Measurements from ENCODE around the gene MAP3K6.
"Not testable (repeated sequence)": the region's sequence is repeated elsewhere in the genome, so short reads cannot be mapped to it uniquely, and the experiment has no call there.

Gene MAP3K6

GRCh38 chr1:27366411-27367159 is at the start of gene MAP3K6:
TSS of gene MAP3K6 (minus strand) at chr1:27366961. CDS start at chr1:27366597, 364 bp downstream.
- Histone ChIP-seq H3K4me1 (ENCODE audit: control insufficient read depth in 5 of 5, insufficient read depth in 5 of 5, low read length in 5 of 5) (peaks cover 12 to 43% (median 29%) of the 10 kb centered on the region in 5 donors), H3K9ac (ENCODE audit: low read length in 5 of 5) (peak within 1 kb of the TSS; percentile 77 to 94 (median 86)), H3K27ac (ENCODE audit: low read depth, low read length) (peak within 1 kb of the TSS; percentile 95), H3K27me3 (ENCODE audit: control insufficient read depth in 5 of 5, insufficient read depth in 4 of 5, low read length in 5 of 5) (no peaks in the 10 kb centered on the region), H3K36me3 (ENCODE audit: control insufficient read depth in 5 of 5, insufficient read depth in 5 of 5, low read length in 5 of 5) (peaks cover 0 to 33% (median 27%) of the 10 kb centered on the region in 5 donors), H3K9me3 (ENCODE audit: control insufficient read depth in 5 of 5, low read length in 5 of 5) (no peaks in the 10 kb centered on the region), H3K4me3 (ENCODE audit: low read depth in 1 of 5, low read length in 5 of 5) (peak within 1 kb of the TSS; percentile 77 to 81 (median 79))

- Histone ChIP-seq H3K4me1 (ENCODE audit: control insufficient read depth in 5 of 5, insufficient read depth in 5 of 5, low read length in 5 of 5) (peaks cover 8 to 69% (median 62%) of the 10 kb centered on the region in 5 donors), H3K27me3 (ENCODE audit: control insufficient read depth in 5 of 5, insufficient read depth in 4 of 5, low read length in 5 of 5) (no peaks in the 10 kb centered on the region), H3K9ac (ENCODE audit: low read length in 5 of 5) (peak overlapping the region in 1 of 5 donors; percentile 40), H3K9me3 (ENCODE audit: control insufficient read depth in 5 of 5, low read length in 5 of 5) (no peaks in the 10 kb centered on the region), H3K27ac (ENCODE audit: low read depth, low read length) (peak overlapping the region; percentile 64), H3K4me3 (ENCODE audit: low read depth in 1 of 5, low read length in 5 of 5) (no peak overlapping the region), H3K36me3 (ENCODE audit: control insufficient read depth in 5 of 5, insufficient read depth in 5 of 5, low read length in 5 of 5) (peaks cover 35 to 91% (median 85%) of the 10 kb centered on the region in 5 donors)
Measured at GRCh38 chr1:27414091-27414490, 47.3 kb upstream of the MAP3K6 start.

- no peak overlapping the region for H3K9ac ChIP-seq (ENCODE audit: low read length in 5 of 5)
Measured at GRCh38 chr1:27413004-27413403, 46.2 kb upstream of the MAP3K6 start.

GRCh38 chr1:27412502-27412901 is 45.7 kb upstream of the MAP3K6 start:
- Histone ChIP-seq H3K9ac (ENCODE audit: low read length in 5 of 5) (no peak overlapping the region), H3K27ac (ENCODE audit: low read depth, low read length) (peak overlapping the region; percentile 15), H3K4me3 (ENCODE audit: low read depth in 1 of 5, low read length in 5 of 5) (no peak overlapping the region), H3K9me3 (ENCODE audit: control insufficient read depth in 5 of 5, low read length in 5 of 5) (no peaks in the 10 kb centered on the region), H3K36me3 (ENCODE audit: control insufficient read depth in 5 of 5, insufficient read depth in 5 of 5, low read length in 5 of 5) (peaks cover 30 to 98% (median 90%) of the 10 kb centered on the region in 5 donors), H3K4me1 (ENCODE audit: control insufficient read depth in 5 of 5, insufficient read depth in 5 of 5, low read length in 5 of 5) (peaks cover 4 to 53% (median 46%) of the 10 kb centered on the region in 5 donors), H3K27me3 (ENCODE audit: control insufficient read depth in 5 of 5, insufficient read depth in 4 of 5, low read length in 5 of 5) (no peaks in the 10 kb centered on the region)

More at GRCh38 chr1:27413004-27413403, 46.2 kb upstream of the MAP3K6 start:
- peak overlapping the region; percentile 64 for H3K27ac ChIP-seq (ENCODE audit: low read depth, low read length)
- no peak overlapping the region for H3K4me3 ChIP-seq (ENCODE audit: low read depth in 1 of 5, low read length in 5 of 5)
- peaks cover 4 to 58% (median 51%) of the 10 kb centered on the region in 5 donors for H3K4me1 ChIP-seq (ENCODE audit: control insufficient read depth in 5 of 5, insufficient read depth in 5 of 5, low read length in 5 of 5)
- H3K27me3 ChIP-seq (ENCODE audit: control insufficient read depth in 5 of 5, insufficient read depth in 4 of 5, low read length in 5 of 5): no peaks in the 10 kb centered on the region
- no peaks in the 10 kb centered on the region for H3K9me3 ChIP-seq (ENCODE audit: control insufficient read depth in 5 of 5, low read length in 5 of 5)
- H3K36me3 ChIP-seq (ENCODE audit: control insufficient read depth in 5 of 5, insufficient read depth in 5 of 5, low read length in 5 of 5): peaks cover 33 to 96% (median 89%) of the 10 kb centered on the region in 5 donors

- Histone ChIP-seq H3K27ac (ENCODE audit: low read depth, low read length) (no peak overlapping the region), H3K4me1 (ENCODE audit: control insufficient read depth in 5 of 5, insufficient read depth in 5 of 5, low read length in 5 of 5) (peaks cover 8 to 49% (median 43%) of the 10 kb centered on the region in 5 donors), H3K36me3 (ENCODE audit: control insufficient read depth in 5 of 5, insufficient read depth in 5 of 5, low read length in 5 of 5) (peaks cover 22 to 93% (median 87%) of the 10 kb centered on the region in 5 donors)
Measured at GRCh38 chr1:27410709-27411108, 43.9 kb upstream of the MAP3K6 start.

GRCh38 chr1:27409669-27410068 is 42.9 kb upstream of the MAP3K6 start:
- no peak overlapping the region for H3K4me3 ChIP-seq (ENCODE audit: low read depth in 1 of 5, low read length in 5 of 5)
- H3K9ac ChIP-seq (ENCODE audit: low read length in 5 of 5): no peak overlapping the region
- no peaks in the 10 kb centered on the region for H3K9me3 ChIP-seq (ENCODE audit: control insufficient read depth in 5 of 5, low read length in 5 of 5)
- no peak overlapping the region for H3K27ac ChIP-seq (ENCODE audit: low read depth, low read length)
- H3K4me1 ChIP-seq (ENCODE audit: control insufficient read depth in 5 of 5, insufficient read depth in 5 of 5, low read length in 5 of 5): peaks cover 14 to 49% (median 43%) of the 10 kb centered on the region in 5 donors
- no peaks in the 10 kb centered on the region for H3K27me3 ChIP-seq (ENCODE audit: control insufficient read depth in 5 of 5, insufficient read depth in 4 of 5, low read length in 5 of 5)
- H3K36me3 ChIP-seq (ENCODE audit: control insufficient read depth in 5 of 5, insufficient read depth in 5 of 5, low read length in 5 of 5): peaks cover 20 to 83% (median 77%) of the 10 kb centered on the region in 5 donors

More at GRCh38 chr1:27410709-27411108, 43.9 kb upstream of the MAP3K6 start:
- H3K4me3 ChIP-seq (ENCODE audit: low read depth in 1 of 5, low read length in 5 of 5): no peak overlapping the region
- no peaks in the 10 kb centered on the region for H3K9me3 ChIP-seq (ENCODE audit: control insufficient read depth in 5 of 5, low read length in 5 of 5)
- H3K27me3 ChIP-seq (ENCODE audit: control insufficient read depth in 5 of 5, insufficient read depth in 4 of 5, low read length in 5 of 5): no peaks in the 10 kb centered on the region
- H3K9ac ChIP-seq (ENCODE audit: low read length in 5 of 5): no peak overlapping the region

GRCh38 chr1:27408151-27408550 is 41.4 kb upstream of the MAP3K6 start:
- Histone ChIP-seq H3K27me3 (ENCODE audit: control insufficient read depth in 5 of 5, insufficient read depth in 4 of 5, low read length in 5 of 5) (no peaks in the 10 kb centered on the region), H3K9me3 (ENCODE audit: control insufficient read depth in 5 of 5, low read length in 5 of 5) (no peaks in the 10 kb centered on the region), H3K36me3 (ENCODE audit: control insufficient read depth in 5 of 5, insufficient read depth in 5 of 5, low read length in 5 of 5) (peaks cover 10 to 67% (median 62%) of the 10 kb centered on the region in 5 donors), H3K4me3 (ENCODE audit: low read depth in 1 of 5, low read length in 5 of 5) (no peak overlapping the region), H3K4me1 (ENCODE audit: control insufficient read depth in 5 of 5, insufficient read depth in 5 of 5, low read length in 5 of 5) (peaks cover 13 to 49% (median 44%) of the 10 kb centered on the region in 5 donors), H3K27ac (ENCODE audit: low read depth, low read length) (no peak overlapping the region), H3K9ac (ENCODE audit: low read length in 5 of 5) (no peak overlapping the region)

GRCh38 chr1:27406791-27407190 is 40.0 kb upstream of the MAP3K6 start:
- peaks cover 10 to 54% (median 48%) of the 10 kb centered on the region in 5 donors for H3K36me3 ChIP-seq (ENCODE audit: control insufficient read depth in 5 of 5, insufficient read depth in 5 of 5, low read length in 5 of 5)
- H3K9me3 ChIP-seq (ENCODE audit: control insufficient read depth in 5 of 5, low read length in 5 of 5): not testable (repeated sequence)

GRCh38 chr1:27406362-27406680 is 39.6 kb upstream of the MAP3K6 start:
- Histone ChIP-seq H3K27me3 (ENCODE audit: control insufficient read depth in 5 of 5, insufficient read depth in 4 of 5, low read length in 5 of 5) (no peaks in the 10 kb centered on the region), H3K27ac (ENCODE audit: low read depth, low read length) (peak overlapping the region; percentile 69), H3K9ac (ENCODE audit: low read length in 5 of 5) (peak overlapping the region in 2 of 5 donors; percentile 16 to 64), H3K4me1 (ENCODE audit: control insufficient read depth in 5 of 5, insufficient read depth in 5 of 5, low read length in 5 of 5) (peaks cover 22 to 57% (median 56%) of the 10 kb centered on the region in 5 donors), H3K36me3 (ENCODE audit: control insufficient read depth in 5 of 5, insufficient read depth in 5 of 5, low read length in 5 of 5) (peaks cover 9 to 51% (median 45%) of the 10 kb centered on the region in 5 donors), H3K9me3 (ENCODE audit: control insufficient read depth in 5 of 5, low read length in 5 of 5) (no peaks in the 10 kb centered on the region), H3K4me3 (ENCODE audit: low read depth in 1 of 5, low read length in 5 of 5) (no peak overlapping the region)

More at GRCh38 chr1:27406791-27407190, 40.0 kb upstream of the MAP3K6 start:
- peak overlapping the region in 1 of 5 donors; percentile 36 for H3K9ac ChIP-seq (ENCODE audit: low read length in 5 of 5)
- H3K4me1 ChIP-seq (ENCODE audit: control insufficient read depth in 5 of 5, insufficient read depth in 5 of 5, low read length in 5 of 5): peaks cover 22 to 53% (median 52%) of the 10 kb centered on the region in 5 donors
- H3K4me3 ChIP-seq (ENCODE audit: low read depth in 1 of 5, low read length in 5 of 5); H3K27me3 ChIP-seq (ENCODE audit: control insufficient read depth in 5 of 5, insufficient read depth in 4 of 5, low read length in 5 of 5): not testable (repeated sequence)
- H3K27ac ChIP-seq (ENCODE audit: low read depth, low read length): peak overlapping the region; percentile 69
